ENCODE measurements around the gene SDR42E1.
A peak's percentile ranks its signal among the peaks of the same experiment; 100 is the strongest.

SDR42E1 gene, protein sequence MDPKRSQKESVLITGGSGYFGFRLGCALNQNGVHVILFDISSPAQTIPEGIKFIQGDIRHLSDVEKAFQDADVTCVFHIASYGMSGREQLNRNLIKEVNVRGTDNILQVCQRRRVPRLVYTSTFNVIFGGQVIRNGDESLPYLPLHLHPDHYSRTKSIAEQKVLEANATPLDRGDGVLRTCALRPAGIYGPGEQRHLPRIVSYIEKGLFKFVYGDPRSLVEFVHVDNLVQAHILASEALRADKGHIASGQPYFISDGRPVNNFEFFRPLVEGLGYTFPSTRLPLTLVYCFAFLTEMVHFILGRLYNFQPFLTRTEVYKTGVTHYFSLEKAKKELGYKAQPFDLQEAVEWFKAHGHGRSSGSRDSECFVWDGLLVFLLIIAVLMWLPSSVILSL
- total RNA-seq: 3.7 to 11.6 reads per million in 2 donors

DNA sequence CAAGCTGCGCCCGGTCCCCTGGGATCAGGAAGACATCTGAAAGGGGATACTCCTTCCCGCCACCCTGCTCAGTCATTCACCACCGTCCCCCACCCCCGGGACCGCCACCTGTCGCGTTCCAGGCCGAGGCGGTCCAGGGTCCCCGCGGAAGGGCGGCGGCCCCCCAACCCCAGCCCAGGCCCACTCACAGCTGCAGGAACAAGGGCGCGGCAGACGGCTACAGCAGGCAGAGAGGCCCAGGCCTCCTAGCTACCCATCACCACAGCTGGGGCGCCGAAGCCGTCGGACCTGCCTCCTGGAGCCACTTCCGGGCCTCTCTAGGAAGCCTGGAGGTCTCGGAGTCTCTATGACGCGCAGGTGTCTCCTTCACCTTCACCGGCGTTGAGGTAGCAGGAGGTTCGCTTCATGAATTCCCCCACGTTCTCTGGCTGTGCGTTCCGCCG, at the start of gene SDR42E1:
TSS of gene SDR42E1 (minus strand) at position 272 of the 443 bp plus-strand sequence. CDS start 10,612 bp downstream, outside the sequence.
- peak; percentile 27 for DNase-seq

DNA sequence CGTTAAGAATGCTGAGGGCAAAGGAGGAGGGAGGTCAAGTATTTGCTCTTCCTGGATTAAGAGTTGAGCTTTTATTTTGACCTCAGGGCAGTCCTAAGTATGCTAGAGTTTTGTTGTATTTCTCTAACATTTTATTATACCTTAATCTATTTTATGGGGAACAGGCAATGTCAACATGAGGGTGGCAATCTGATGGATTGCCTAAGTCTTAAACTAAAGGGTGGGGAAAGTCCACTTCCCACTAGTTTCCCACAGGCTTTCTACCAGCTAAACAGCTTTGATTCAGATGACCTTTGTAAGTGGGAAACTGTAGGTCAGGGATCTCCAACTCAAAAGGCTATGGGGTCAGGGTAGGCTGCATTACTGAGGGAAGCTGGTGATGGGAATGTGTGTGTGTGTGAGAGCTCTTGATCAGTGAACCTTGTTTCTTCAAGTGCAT, 48.7 kb upstream of the SDR42E1 start:
- no peak for DNase-seq

DNA sequence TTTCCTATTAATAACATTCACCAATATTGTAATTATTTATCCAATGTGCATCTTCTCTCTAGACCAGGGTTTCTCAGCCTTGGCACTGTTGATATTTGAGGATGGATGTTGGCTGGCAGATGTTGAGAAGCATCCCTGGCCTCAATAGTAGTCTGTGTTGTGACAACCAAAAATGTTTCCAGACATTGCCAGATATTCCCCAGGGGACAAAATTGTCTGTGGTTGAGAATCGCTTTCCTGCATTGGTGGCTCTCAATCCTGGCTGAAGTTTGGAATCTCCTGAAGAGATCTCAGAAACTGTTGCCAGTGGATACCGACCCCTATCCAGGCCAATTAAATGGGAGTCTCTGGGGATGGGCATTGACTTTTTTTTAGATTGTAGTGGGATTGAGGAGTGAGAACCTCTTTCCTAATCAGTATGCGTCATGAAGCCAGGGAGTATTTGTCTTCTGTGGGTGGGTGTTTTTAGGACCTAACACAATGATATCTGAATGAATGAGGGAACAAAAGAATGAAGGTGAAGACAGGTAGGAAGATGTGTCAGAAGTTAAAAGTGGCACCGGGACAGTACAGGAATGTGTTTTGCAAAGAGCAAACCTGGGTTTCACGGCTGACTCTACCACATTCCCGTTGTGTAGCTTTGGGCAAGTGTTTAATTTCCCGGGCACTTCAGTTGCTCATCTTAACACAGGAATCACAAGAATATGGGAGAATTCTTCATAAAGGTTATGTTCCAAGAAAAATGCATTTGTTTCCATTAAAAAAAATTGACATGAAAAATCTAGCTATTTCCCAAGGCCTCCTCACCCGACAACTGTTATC, 48.1 kb upstream of the SDR42E1 start:
- no peak for DNase-seq

DNA sequence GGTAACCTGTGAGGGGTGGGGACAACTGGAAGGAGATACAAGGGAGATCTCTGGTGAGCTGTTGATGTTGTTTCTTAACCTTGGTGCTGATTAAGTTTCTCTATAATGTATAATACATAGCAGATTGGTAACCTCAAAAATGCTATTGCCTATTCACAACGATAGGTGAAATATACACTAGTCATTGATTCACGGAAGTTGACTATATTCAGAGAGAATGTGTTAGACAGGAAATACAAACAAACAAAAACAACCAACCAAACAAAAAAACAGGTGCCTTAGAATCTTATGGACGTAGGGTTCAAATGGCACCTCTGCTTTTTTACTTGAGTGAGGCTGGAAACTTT, 45.3 kb upstream of the SDR42E1 start:
- no peak for DNase-seq

DNA sequence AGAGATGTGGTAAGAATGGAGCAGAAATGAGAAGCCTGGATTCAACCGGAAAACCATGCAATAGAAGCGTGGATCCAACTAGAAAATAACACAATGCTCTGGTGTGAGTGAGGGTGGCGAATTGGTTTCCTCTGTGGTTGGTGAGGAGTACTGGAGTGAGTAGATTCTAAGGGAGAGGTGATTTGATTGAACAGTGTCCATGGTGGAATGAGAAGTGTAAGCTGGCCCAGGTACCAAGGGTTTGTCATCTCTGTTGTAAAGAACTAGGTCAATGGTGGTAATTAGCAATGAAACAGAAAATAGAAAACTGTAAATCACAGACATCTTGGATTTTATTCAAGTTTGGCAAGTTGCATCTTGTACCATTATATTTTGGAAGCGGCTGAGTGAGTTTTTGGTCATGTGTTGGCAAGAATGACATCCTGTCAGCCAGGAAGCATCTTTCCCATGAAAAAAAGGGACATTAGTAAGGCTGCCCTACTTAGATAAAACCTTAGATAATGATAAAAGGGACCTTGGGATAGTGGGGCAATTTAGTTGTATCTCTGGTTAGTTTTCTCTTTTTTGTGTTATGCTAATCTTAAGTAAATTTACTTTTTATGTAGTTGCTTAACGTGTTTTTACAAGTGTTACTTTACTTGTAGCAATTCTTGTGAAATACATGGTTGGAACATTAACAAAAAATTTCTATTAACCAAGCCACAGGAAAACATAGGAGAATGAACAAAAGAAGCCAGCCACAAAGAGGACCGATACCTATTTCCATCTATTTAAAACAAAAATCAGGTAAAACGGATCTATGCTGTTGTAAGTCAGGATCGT, 44.7 kb upstream of the SDR42E1 start:
- DNase-seq: no peak

DNA sequence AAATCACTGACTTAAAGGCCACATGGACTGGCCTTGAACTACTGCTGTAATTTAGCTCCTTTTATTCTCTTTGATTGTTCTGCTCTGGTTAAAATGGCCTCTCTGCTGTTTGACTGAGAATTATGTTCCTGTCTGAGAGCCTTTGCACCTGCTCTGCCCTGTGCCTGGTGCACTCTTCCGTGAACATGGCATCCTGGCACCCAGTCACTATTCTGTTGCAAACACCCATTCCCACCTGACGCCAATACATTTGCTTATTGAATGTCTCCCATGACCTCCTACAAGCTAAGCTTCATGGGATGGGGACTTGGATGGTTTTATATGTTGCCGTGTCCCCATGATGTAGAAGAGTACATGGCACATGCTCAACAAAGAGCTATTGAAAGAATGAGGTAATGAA, 43.8 kb upstream of the SDR42E1 start:
- no peak for DNase-seq

DNA sequence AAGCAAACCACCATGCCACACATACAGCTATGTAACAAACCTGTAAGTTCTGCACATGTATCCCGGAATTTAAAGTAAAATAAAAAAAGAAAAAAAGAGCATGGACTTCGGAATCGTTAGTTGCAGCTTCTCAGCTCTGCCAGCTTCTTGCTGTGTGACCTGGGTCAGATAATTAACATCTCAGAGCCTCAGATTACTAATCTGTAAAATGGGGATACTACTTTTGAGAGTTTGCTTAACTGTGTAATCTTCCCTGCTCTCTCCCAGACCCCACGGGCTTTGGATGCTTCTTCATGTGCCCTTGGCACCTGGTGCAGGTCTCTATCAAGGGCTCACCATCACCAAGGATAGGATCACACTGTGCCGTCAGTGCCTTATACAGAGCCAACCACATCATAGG, 40.4 kb upstream of the SDR42E1 start:
- no peak for DNase-seq

DNA sequence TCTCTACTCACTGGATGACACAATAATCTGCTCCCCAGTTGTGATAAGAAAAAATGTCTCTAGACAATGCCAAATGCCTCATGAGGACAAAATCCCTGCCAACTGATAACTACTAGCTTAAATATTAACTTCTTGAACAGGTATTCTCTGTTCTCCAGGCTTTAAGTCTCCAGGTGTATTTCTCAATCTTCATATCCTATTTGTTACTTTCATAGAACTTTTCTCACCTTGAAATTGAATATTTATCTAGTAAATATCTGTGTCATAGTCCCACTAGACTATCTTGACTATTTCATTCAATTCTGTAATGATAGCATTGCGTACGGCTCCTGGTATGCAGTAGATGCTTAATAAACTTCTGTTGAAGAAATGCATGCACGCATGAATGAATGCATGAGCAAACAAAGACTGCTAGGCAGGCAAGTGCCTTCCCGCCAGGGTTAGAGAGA, 39.7 kb upstream of the SDR42E1 start:
- DNase-seq: no peak

DNA sequence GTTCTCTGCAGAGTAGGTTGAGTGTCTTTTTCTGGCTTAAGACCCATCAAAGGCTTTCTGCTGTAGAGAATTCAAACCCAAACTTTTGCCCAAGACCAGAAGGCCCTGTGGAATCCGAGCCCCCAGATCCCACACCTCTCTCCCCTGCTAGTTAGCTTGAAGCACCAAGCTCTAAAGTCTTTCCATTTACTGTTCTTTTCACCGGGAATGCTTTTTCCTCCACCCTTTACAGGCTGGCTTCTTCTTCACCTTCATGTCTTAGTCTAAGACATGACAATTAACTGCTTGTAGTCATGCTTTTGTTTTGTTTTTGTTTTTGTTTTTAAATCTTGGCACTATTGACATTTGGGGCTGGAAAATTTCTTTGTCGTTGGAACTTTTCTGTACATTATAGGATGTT, 39.2 kb upstream of the SDR42E1 start:
- DNase-seq: no peak

DNA sequence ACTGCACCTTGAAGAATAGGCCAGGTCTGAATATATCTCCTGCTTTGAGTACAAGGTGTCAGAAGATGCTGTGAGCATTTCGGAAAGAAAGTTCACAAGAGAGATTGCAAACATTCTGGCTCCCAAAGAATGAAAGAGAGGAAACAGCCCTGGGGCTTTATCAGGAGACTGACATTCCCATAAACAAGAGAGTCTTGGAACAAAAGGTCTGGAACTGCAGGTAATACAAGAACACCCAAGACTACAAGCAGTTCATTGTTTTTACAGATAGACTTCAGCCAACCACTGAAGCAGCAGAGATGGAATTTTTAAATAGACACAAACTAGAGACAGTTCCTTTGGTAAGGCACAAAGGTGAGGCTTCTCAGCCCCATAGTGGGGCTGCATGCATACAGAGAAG, 38.2 kb upstream of the SDR42E1 start:
- no peak for DNase-seq

DNA sequence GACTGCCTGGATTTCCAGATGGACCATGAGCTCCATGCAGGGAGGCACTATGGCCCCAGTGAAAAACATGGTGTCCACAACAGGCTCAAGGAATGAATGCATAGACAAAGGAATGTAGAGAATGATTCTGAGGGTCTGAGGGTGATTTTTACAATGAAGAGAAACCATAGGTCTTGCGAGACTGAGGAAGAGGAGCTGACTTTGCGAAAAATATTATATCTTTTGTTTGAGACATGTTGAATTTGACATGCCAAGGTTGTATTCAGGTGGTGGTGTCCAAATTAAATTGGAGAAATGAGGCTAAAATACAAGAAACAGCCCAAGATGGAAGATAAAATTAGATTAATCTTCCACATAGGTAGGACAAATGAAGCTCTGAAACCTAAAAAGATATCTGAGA, 36.5 kb upstream of the SDR42E1 start:
- DNase-seq: no peak

DNA sequence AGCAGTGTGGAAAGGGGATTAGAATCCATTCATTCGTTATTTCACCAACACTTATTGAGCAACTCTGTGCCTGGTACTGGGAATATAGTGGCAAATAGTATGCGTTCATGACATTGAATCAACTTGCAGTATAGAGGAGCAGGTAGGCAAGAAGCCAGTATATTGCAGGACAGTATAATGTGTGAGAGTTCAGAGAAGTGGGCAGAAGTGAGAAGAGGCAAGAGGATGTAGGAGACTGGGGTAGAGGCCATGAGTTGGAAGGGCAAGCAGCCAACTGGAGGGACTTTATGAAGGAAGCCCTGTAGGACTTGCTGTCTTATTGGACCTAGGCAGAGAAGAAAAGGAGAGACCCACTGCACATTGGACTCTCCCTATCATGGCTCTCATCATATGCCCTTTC, 36.1 kb upstream of the SDR42E1 start:
- no peak for DNase-seq

DNA sequence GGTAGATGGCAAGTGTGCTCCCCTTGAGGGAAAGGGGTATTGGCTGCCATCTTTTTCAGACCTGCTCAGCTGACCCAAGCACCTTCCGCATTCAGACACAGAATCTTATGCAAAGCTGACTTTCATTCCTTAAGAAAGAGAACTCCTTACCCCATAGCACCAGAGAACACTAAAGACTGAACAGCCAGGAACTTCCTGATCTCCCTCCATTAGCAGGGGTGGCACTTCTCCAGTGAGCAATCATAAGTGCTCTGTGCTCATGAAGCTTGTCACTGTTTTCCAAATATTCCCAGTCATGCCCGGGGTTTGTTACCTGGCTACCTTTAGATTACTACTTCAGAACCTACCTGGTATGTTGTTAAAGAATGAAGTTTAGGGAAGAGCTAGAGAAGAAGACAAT, 35.7 kb upstream of the SDR42E1 start:
- no peak for DNase-seq

DNA sequence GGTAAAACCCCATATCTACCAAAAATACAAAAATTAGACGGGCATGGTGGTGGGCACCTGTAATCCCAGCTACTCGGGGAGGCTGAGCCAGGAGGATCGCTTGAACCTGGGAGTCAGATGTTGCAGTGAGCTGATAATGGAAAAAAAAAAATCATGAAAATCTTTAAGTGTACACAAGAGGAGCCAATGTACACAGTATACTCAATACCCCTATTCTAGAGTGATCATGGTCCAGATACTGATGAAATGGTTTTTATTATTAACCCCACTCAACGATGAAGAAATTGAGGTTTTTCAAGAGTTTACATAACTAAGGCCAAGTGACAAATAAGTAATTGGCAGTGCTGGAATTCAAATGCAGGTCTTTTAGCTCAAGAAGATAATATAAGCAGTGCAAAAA, 35.3 kb upstream of the SDR42E1 start:
- DNase-seq: no peak

DNA sequence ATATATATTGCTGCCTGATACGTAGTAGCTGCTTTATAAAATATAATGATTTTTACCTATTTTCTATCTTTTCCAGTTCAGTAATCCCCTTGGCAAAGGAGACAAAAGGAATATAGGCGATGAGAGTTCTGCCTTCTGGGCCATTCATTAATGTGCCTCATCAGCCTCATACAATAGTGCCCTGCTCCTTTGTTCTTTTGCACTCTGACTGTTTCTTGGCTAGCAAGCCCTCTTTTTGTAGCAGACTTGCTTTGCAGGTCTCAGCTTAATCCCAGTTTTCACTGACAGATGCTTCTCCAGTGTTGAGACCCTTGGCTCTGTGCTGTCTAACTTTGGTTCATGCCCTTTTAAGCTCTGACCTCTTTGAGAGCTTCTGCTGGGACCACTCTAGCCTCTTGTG, 34.2 kb upstream of the SDR42E1 start:
- no peak for DNase-seq

DNA sequence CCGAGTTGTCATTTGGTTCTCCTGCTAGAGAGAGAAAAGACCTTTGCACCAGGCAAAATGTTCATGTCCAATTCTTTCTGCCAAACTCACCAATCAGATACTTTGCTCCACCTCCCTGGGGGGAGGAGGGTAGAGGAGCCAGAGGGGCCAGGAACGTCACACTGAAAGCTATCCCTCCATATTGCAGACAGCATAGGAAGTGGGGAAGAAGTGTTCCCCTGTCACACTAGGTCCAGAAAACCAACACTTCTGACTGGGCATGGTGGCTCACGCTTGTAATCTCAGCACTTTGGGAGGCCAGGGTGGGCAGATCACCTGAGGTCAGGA, 33.3 kb upstream of the SDR42E1 start:
- DNase-seq: no peak

DNA sequence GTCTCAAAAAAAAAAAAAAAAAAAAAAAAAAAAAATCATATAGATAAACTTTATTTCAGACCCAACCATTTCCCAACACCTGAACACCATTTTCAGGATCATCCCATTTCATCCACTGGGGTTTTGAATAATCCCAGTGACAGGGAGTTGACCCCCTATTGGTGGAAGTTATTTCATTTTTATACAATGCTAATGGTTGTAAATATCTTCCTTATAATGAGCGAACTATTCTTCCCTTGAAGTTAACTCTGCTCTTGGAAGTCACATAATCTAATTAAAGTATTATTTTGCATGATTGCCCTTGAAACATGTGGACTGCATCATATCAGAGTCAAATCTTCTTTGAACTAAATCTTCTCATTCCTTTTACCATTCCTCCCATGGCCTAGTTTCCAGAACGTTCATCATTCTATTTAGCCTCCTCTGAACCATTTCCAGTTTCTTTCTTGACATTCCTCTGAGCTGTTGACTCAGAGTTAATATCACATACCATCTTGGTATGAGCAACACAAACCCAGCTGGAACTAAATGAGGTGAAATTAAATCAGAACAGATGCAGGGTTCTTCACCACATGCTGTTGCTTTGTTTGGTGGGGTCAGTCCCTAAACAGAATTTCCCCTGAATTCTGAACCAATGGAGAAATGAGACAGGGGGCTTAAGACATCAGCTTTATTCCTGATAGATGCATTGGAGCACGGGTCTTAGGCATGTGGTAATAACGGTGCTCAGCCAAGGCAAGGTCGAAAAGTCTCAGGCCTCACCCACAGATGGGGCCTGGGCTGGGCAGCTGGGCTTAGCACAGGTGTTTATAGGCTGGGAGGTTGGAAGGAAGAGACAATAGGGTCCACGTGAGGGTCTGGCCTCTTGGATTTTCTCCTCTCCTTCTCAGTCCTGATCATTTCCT, 32.7 kb upstream of the SDR42E1 start:
- DNase-seq: no peak

DNA sequence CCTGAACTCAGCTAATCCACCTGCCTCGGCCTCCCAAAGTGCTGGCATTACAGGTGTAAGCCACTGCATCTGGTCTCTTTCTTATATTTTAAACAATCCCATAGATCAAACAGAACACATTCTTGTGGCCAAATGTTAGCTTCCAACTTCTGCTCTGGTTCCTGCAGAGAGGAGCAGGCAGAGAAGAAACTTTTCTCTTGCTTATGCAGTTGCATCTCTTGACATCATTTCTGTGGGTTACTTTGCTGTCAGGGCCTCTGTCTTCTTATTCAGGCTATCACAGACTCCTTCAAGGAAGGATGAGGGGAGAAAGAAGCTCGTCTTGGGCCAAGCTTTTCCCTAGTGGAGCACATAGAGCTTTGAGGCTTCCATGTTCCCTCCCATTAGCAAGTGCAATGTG, 31.6 kb upstream of the SDR42E1 start:
- DNase-seq: no peak

DNA sequence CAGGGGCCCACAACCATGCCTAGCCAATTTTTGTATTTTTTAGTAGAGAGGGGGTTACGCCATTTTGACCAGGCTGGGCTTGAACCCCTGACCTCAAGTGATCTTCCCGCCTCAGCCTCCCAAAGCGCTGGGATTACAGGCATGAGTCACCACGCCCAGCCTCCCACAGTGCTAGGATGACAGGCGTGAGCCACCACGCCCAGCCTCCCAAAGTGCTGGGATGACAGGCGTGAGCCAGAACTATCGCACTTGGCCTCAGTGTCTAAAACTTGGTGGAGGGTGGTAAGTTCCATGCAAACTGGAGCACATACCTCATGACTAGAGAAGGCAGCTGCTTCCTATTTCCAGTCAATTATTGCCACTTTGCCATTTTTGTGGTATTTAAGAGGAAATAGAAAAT, 30.9 kb upstream of the SDR42E1 start:
- DNase-seq: no peak

DNA sequence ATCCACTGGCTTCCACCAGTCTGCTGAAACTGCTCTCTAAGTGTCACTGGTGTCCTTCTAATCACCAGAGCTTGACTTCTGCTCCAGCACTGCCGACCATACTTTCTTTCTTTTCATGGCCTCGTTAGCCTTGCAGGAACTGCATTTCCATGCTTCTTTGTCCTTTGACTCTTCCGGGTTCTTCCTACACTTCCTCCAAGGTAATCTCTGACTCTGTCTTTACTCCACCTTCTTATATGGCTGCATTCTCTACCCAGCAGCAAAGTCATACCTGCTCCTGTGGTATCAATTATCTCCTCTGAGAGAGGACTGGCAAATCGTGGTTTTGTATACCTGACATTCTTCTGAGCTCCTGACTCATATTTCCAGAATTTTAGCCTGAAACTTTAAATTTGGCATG, 30.3 kb upstream of the SDR42E1 start:
- DNase-seq: no peak

DNA sequence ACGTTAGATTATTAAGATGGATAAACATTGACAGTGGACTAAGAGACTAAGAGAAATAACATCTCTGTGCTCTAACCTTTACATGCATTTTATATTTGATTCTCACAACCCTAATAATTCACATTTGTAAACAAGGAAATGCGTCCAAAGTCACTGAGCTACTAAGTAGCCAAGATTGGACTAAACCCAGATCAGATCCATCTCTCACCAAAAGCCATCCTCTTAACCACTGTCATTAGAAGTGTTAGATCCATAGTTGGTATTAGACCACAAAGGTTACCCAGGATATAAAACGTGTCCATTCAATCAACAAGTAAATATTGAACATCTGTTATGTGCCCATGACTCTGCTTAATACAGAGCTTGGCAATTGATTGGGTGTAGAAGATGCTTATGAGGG, 29.0 kb upstream of the SDR42E1 start:
- no peak for DNase-seq

DNA sequence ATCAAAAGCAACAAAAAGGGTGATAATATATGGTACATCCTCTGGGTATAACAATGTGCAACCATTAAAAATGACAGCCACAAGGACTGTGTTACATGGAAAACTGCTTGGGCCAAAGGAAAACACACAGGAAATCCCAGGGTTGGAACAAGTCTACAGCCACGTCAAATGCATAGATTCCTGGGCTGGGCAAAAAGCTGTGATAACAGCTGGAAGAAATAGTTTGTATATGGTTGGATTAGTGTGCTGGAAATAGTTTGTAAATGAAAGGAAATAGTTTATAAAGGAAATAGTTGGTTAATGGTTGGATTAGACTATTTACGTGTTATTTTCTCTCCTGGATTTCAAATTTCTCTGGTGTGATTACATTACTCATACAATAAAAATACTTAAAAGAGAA, 26.4 kb upstream of the SDR42E1 start:
- no peak for DNase-seq

All from activated gamma-delta T cell (primary cell).